ENCODE results near the gene SCO2. TPM values are rescaled to one million over a fixed set of nuclear protein-coding genes. Genes with fewer than 3 reads are reported as not detected.
A peak's percentile ranks its signal among the peaks of the same experiment; 100 is the strongest.

Gene SCO2
- total RNA-seq, 4 donors from 2014 or later: 1.5 to 9.4 (median 4.4) TPM

GRCh38 chr22:50528682-50529415 is 3.5 kb upstream of the SCO2 start:
- DNase-seq (ENCODE audit: low spot score in 2 of 2): no peak
- peak overlapping the region; percentile 61 for H3K4me3 ChIP-seq (ENCODE audit: low read depth, poor library complexity, severe bottlenecking)
- intact Hi-C loops (cut with DNase I; ENCODE audit: low total_unique reads): no loop called here
- TF ChIP-seq POLR2A (IDR thresholded peaks at IDR 0.05) (no peak), CTCF (IDR thresholded peaks at IDR 0.05) (no peak)
- 70 to 72% methylated on average over 8 to 14 of the region's 15 CpGs for WGBS, 2 donors

- no peak for TF ChIP-seq CTCF (IDR thresholded peaks at IDR 0.05)
- TF ChIP-seq POLR2A (IDR thresholded peaks at IDR 0.05): no peak
- intact Hi-C loops (cut with DNase I; ENCODE audit: low total_unique reads): no loop called here
- H3K4me3 ChIP-seq (ENCODE audit: low read depth, poor library complexity, severe bottlenecking): no peak overlapping the region
- DNase-seq (ENCODE audit: low spot score in 2 of 2): no peak
- 90 to 94% methylated on average over 17 to 18 of the region's 18 CpGs for WGBS, 2 donors
These were observed 2.7 kb upstream of the SCO2 start for GRCh38 chr22:50527921-50528681.

GRCh38 chr22:50526834-50527801 is 1.7 kb upstream of the SCO2 start:
- intact Hi-C loops (cut with DNase I; ENCODE audit: low total_unique reads): no loop called here
- 36 to 42% methylated on average over 29 of the region's 29 CpGs for WGBS, 2 donors
- H3K4me3 ChIP-seq (ENCODE audit: low read depth, poor library complexity, severe bottlenecking): no peak overlapping the region
- DNase-seq (ENCODE audit: low spot score in 2 of 2): peak; percentile 67 to 93
- no peak for TF ChIP-seq POLR2A (IDR thresholded peaks at IDR 0.05)
- no peak for TF ChIP-seq CTCF (IDR thresholded peaks at IDR 0.05)

- DNase-seq (ENCODE audit: low spot score in 2 of 2): peak; percentile 72 to 96
- peak overlapping the region; percentile 34 for H3K4me3 ChIP-seq (ENCODE audit: low read depth, poor library complexity, severe bottlenecking)
- intact Hi-C loops (cut with DNase I; ENCODE audit: low total_unique reads): no loop called here
- 0 to 1% methylated on average over 24 to 31 of the region's 77 CpGs for WGBS, 2 donors
- TF ChIP-seq POLR2A (IDR thresholded peaks at IDR 0.05) (no peak), CTCF (IDR thresholded peaks at IDR 0.05) (no peak)
These were observed 873 bp upstream of the SCO2 start for GRCh38 chr22:50526108-50526833.

- TF ChIP-seq POLR2A (IDR thresholded peaks at IDR 0.05) (no peak), CTCF (IDR thresholded peaks at IDR 0.05) (no peak)
- WGBS, 2 donors: 2% methylated on average over 10 of the region's 33 CpGs; no CpG with 5 or more reads in 1 of the 2 donors
- intact Hi-C loops (cut with DNase I; ENCODE audit: low total_unique reads): no loop called here
- peak overlapping the region; percentile 34 for H3K4me3 ChIP-seq (ENCODE audit: low read depth, poor library complexity, severe bottlenecking)
- no peak for DNase-seq (ENCODE audit: low spot score in 2 of 2)
These were observed 385 bp upstream of the SCO2 start for GRCh38 chr22:50525858-50526107.
